GM12891 (cell line): ENCODE measurements around the gene ZNF3. TPM values are rescaled to one million over a fixed set of nuclear protein-coding genes. Genes with fewer than 3 reads are reported as not detected.
"Not testable (repeated sequence)": the region's sequence is repeated elsewhere in the genome, so short reads cannot be mapped to it uniquely, and the experiment has no call there.

Source experiments
- DNase-seq: peaks from one replicate; pipeline ENCODE4 v3.0.0; 2011; ENCODE audit warnings: low spot score; ENCODE audit not compliant: insufficient read length
- FAIRE-seq: peaks from 2 replicates; lab custom pipeline; 2011; peaks lifted over from hg19 to GRCh38; lab: Jason Lieb, UNC
- PAX5 ChIP-seq: IDR thresholded peaks from 2 replicates; pipeline ENCODE4 v1.6.1; 2011; ENCODE audit warnings: low read length, moderate library complexity, mild to moderate bottlenecking; ENCODE audit not compliant: insufficient read depth, severe bottlenecking
- POLR2A ChIP-seq: IDR thresholded peaks from 2 replicates; pipeline ENCODE4 v1.6.1; 2011; ENCODE audit warnings: low read depth, low read length, control low read depth
- POLR2AphosphoS5 ChIP-seq: IDR thresholded peaks from 2 replicates; pipeline ENCODE4 v1.6.1; 2011; ENCODE audit warnings: low read depth, low read length, control low read depth
- POU2F2 ChIP-seq: IDR thresholded peaks from 2 replicates; pipeline ENCODE4 v1.6.1; 2011; ENCODE audit warnings: low read depth, mild to moderate bottlenecking, control low read depth, low read length, moderate library complexity
- SPI1 ChIP-seq: IDR thresholded peaks from 2 replicates; pipeline ENCODE4 v1.6.1; 2011; ENCODE audit warnings: low read depth, low read length, control low read depth
- TAF1 ChIP-seq: IDR thresholded peaks from 2 replicates; pipeline ENCODE4 v1.6.1; 2011; ENCODE audit warnings: low read depth, low read length, control low read depth
- polyA plus RNA-seq: library from polyadenylated mRNA; unstranded; fragments of >200 nt; gene quantifications from one replicate; pipeline ENCODE4 v1.2.1, GENCODE V29; 2012; ENCODE audit warnings: low read depth, missing spikeins, inconsistent platforms; ENCODE audit not compliant: missing spikeins

Gene ZNF3
- polyA plus RNA-seq: 17.4 TPM

- DNase-seq (peak; percentile 88), FAIRE-seq (peak; percentile 97)
- peak; percentile 93 for TF ChIP-seq POLR2A
- peak; percentile 76 for TF ChIP-seq TAF1
- TF ChIP-seq POLR2AphosphoS5: peak; percentile 95
- peak; percentile 31 for TF ChIP-seq PAX5
- peak; percentile 83 for TF ChIP-seq POU2F2
- TF ChIP-seq SPI1: peak; percentile 34; the same call in 1 of the 2 replicates
Observed at GRCh38 chr7:100081535-100082102, at the start of gene ZNF3. Gene ZNF3 (minus strand): TSS chr7:100081723. CDS start chr7:100077357, 4,366 bp downstream.

DNA sequence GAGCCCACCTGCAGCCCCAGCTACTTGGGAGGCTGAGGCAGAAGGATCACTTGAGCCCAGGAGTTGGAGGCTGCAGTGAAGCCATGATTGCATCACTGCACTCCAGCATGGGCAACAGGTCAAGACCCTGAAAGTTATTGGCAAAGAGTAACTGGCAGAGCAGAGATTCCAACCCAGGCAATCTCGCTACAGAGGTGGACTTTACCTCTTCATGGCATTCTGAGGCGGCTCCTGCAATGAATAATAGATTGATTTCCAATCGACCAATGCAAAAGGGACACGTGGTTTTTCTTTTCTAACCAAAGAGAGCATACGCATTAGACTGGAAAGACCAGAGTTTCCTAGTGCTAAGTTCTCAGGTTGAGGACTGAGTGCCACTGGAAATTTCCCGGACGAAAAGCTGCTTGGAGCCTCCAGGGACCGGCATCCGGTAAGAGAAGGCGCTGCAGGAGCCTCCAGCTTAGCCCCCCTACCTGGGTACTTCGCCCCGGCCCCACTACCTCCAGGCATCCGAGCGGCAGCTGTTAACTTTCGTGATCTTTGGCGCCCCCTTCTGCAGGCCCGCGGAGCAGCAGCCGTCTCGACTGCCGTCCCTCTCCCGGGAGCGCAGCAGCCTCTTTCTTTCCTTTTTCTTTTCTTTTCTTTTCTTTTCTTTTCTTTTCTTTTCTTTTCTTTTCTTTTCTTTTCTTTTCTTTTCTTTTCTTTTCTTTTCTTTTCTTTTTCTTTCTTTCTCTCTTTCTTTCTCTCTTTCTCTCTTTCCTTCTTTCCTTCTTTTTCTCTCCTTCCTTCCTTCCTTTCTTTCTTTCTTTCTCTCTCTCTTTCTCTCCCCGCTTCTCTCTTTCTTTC is 49.3 kb upstream of the ZNF3 start:
- DNase-seq: no peak
- FAIRE-seq: no peak
- TF ChIP-seq POLR2AphosphoS5 (no peak), POU2F2 (no peak), SPI1 (no peak), PAX5 (no peak), POLR2A (no peak), TAF1 (no peak)

DNA sequence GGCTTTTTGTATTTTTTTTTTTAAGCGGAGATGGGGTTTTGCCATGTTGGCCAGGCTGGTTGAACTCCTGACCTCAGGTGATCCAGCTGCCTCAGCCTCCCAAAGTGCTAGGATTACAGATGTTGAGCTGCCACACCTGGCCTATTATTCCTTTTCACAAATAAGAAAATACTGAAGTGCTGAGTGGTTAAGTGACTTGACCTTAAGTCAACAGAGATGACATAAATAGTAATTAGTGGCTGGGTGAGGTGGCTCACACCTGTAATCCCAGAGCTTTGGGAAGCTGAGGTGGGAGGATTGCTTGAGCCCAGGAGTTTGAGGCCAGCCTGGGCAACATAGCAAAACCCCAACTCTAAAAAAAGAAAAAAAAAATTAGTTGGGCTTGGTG is 48.7 kb upstream of the ZNF3 start:
- not testable (repeated sequence) for DNase-seq, FAIRE-seq

GRCh38 chr7:100128637-100128963 is 47.1 kb upstream of the ZNF3 start:
- FAIRE-seq (no peak), DNase-seq (no peak)
- TF ChIP-seq TAF1: no peak
- no peak for TF ChIP-seq POU2F2

DNA sequence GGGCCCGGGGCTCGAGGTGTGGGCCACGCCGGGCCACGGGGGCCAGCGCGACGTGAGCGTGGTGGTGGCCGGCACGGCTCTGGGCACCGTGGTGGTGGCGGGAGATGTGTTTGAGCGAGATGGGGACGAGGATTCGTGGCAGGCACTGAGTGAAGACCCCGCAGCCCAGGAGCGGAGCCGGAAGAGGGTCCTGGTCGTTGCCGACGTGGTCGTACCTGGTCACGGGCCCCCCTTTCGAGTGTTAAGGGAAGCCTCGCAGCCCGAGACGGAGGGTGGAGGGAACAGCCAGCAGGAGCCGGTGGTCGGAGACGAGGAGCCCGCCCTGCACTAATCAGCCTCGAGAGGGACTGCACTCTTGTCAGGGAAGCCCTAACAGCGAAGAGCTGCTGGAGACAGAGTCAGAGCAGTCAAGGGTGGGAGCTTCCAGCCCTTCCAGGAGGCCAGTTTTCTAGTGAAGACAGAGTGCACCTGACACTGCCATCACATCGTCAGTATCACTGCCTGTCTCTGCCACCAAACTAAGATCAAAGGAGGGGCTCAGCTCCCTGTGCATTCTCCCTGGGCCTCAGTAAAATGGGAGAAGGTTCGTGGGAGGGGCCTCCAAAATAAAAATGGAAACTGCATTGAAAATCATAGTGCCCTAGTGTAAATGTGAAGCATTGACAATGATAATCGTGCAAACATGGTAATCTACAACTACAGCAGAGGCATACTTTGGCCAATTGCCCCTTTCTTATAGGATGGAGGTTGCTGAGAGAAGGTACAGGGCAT is 46.5 kb upstream of the ZNF3 start:
- DNase-seq (no peak), FAIRE-seq (no peak)
- no peak for TF ChIP-seq SPI1
- TF ChIP-seq POU2F2: no peak
- no peak for TF ChIP-seq POLR2A
- no peak for TF ChIP-seq POLR2AphosphoS5
- no peak for TF ChIP-seq TAF1
- no peak for TF ChIP-seq PAX5

- FAIRE-seq (peak; percentile 91), DNase-seq (peak; percentile 84)
- TF ChIP-seq TAF1 (peak; percentile 74; the same call in 1 of the 2 replicates), POLR2A (peak; percentile 71), POU2F2 (no peak), SPI1 (no peak), PAX5 (no peak), POLR2AphosphoS5 (peak; percentile 82)
Observed at GRCh38 chr7:100126931-100127865, 45.7 kb upstream of the ZNF3 start, which contains the start of gene MBLAC1. Gene MBLAC1 (plus strand): TSS chr7:100126967. CDS start chr7:100127396, 429 bp downstream.

- no peak; the same call in 1 of the 2 replicates for TF ChIP-seq TAF1
- no peak for TF ChIP-seq POLR2A
- peak; percentile 3 for TF ChIP-seq PAX5
- no peak for TF ChIP-seq POLR2AphosphoS5
- TF ChIP-seq SPI1: no peak
- TF ChIP-seq POU2F2: 0 out of 2 replicates have a peak, but pooled peaks have one; percentile 74
- no peak for DNase-seq
- FAIRE-seq: peak; percentile 9
Observed at GRCh38 chr7:100126239-100126930, 44.9 kb upstream of the ZNF3 start.

- TF ChIP-seq POLR2A (no peak), TAF1 (no peak), POLR2AphosphoS5 (no peak), POU2F2 (no peak), PAX5 (no peak), SPI1 (no peak)
- DNase-seq (no peak), FAIRE-seq (no peak)
Observed at GRCh38 chr7:100124301-100125230, 43.0 kb upstream of the ZNF3 start.
